Measurements from ENCODE around the gene ZNF608.

ZNF608 gene

GRCh38 chr5:124716169-124716568 lies 30.3 kb downstream of the ZNF608 start:
- DNase-seq: no peak

DNA sequence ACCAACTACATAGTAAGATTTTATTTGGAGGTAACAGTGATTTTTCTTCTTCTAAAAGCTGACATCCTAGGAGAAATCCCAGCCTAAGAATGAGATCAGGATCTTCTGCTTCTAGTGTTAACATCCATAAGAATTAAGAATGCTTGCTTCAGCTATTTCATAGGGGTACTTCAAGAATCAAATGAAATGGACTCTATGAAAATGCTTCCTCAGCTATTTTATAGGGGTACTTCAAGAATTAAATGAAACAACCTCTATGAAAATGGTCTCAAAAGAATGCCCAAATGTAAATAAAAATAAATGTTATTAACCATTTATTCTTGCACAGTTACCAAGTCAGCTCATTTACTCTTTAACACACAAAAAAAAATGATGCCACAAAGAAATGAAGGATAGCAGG lies 31.5 kb downstream of the ZNF608 start:
- no peak for DNase-seq

DNA sequence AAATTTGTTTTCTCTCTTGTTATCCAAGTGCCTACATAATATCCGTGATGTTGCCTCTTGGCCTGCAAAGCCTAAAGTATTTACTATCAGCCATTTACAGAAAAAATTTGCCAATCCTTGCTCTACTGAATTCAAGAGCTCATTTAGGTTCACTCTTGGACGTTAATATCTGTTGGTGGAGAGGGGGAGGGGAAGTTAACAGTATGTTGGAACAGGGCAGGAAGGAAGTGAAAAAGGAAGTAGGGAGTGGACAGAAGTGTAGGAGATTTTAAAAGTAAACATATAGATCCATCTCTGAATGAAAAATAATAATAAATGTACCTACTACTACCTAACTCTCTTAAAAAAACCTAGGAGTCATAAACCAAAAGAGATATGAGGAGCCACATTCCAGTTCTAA lies 32.8 kb downstream of the ZNF608 start:
- no peak for DNase-seq

DNA sequence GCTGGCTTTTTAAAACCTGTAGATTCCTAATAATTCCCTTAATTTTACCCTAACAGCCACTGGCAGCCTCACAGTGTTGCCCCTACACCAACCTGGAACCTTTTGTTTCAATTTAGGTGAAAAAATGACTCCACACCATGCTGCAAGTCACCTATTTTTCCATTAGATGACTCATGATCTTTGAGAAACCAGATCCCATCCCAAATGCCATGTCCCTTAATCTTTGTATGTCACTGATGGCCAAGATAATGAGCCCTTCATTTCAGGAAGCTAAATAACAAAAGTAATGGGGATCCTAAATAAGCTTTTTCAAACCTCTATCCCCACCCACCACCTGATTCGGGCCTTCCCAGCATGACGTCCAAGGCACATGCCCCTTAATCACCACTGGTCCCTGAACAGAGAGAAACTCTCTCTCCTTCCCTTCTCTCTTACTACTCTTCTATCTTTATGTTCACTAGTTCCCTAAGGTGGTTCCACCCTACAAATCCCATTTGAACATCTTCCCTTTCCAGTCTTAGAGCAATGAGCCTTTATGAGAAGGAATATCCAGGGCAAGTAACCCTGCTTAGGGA lies 33.6 kb downstream of the ZNF608 start:
- DNase-seq: no peak

DNA sequence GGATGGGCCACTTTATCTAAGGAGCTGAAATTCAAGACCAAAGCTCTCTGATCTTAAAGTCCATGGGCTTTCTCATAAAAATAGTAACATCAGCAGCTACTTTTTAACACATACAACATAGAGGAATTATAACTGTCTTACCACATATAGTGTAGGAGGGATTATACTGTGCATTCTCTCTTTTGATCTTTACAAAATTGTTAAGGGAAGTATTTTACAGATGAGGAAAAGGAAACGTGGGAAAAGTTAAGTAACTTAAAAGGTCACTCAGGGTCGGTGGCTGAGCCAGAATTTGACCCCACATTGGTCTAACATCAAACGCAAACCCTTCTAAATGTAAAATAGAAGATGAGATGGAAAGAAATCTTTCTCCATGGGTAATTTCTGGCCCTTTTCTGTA lies 38.4 kb downstream of the ZNF608 start:
- DNase-seq: no peak

- no peak for DNase-seq
These were observed 38.9 kb downstream of the ZNF608 start for GRCh38 chr5:124707520-124707919.

GRCh38 chr5:124706729-124707361 lies 39.6 kb downstream of the ZNF608 start:
- no peak for DNase-seq

- no peak for DNase-seq
These were observed 40.4 kb downstream of the ZNF608 start for GRCh38 chr5:124706051-124706450.

GRCh38 chr5:124705577-124705976 lies 40.9 kb downstream of the ZNF608 start:
- DNase-seq: no peak

DNA sequence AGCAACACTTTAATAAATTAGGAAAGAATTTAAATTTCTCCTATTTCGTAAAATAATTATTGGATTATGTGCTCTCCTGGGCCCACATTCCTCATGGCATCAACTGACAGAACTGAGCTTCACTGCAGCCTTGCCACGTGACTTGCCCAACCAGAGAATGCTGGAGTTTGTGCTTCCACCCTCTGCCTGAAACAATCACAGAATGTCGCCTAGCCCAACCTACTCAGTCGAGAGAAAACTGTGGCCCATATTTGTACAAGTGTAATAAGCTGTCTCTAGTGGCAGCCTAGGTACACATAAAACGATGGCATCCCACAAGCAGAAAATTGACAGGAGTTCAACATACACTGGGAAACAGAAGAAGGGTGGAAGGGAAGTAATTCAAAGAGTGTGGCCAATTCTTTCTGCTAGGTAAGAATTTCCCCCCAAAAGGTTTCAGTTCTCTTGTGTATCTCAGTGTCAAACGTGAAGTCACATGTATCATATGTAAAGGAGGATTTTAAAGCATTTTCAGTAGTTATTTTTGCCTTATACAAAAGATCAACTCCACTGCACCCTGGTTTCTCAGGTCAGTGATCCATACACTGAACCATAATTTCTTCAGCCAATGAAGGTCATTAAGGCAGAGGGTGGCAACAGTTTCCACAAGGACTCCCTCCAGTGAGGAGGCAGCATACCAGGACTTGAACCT lies 41.7 kb downstream of the ZNF608 start:
- DNase-seq: no peak

DNA sequence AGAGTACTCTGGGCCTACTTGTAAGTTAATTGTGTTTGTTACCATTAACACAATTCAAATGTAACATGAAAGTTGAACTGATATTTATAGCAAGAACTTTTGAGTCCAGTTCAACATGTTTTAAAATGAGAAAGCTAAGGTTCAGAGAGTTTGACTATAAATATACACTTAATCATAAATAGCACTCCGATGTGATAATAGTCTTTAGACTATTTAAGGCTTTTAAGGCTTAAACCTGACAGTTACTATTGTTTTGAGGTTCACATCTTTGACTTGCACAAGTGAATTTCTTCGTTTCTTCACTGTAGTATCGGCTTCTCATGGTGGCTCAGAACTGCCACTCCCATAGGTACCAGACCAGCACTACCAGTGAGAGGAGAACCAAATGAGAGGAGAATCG lies 42.4 kb downstream of the ZNF608 start:
- no peak for DNase-seq

DNA sequence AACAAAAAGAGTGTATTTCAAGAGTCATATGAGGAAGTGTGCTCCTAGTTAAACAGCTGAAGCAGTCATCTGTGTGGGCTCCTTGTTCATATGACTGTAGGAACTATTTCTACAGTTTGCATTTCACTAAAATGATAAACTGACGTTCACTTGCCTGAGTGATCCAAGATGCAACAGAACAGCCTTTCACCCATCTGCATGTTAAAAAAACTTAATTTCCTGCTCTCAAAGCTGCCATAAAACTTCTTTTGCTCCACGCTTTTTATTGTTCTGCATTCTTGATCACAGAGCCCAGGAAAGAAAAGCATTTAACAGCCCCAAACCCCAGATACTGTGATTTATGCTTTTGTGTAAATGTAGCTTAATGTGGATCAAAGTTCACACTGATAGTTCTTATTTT lies 43.9 kb downstream of the ZNF608 start:
- no peak for DNase-seq

DNA sequence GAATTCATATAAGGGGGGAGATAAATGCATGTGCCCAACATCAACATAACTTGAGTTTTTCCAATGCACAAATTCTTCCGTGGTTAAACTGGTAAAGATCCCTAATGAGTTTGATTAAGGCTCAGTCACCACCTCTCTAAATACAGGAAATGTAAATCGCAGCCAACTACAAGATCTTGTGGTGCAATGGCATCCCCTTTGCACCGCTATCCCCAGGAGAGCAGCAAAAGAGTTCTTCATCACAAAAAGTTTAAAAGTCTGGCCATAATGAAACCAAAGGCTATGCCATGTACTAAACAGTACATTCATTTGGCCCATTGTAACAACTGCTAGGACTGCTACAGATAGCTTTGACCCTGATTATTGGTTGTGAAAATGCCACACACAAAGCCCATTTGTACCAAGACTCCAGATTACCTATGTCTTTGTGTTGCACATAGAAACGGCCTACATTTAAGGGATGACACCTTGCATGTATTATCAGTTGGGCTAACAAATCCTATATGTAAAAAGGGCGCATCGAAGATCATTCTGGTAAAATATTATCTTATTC lies 44.5 kb downstream of the ZNF608 start:
- DNase-seq: no peak

- no peak for DNase-seq
These were observed 45.4 kb downstream of the ZNF608 start for GRCh38 chr5:124701016-124701415.

DNA sequence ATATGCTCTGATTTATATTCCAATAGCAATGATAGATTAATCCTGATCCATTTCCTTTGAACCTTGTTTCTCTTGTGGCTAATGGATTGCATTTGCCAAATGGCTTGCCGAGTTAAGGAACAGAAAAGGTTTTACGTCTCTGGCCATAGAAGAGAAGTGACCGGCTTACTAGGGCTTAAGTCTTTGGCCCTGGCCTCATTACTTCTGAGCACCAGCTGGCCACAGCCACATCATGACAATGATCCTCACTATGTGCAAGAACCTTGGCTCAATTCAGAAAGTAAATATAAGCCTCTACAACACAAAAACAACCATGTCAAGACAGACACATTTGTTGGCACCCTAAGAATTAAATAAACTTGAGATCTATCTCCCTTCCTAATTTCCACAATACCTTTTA lies 46.1 kb downstream of the ZNF608 start:
- no peak for DNase-seq

DNA sequence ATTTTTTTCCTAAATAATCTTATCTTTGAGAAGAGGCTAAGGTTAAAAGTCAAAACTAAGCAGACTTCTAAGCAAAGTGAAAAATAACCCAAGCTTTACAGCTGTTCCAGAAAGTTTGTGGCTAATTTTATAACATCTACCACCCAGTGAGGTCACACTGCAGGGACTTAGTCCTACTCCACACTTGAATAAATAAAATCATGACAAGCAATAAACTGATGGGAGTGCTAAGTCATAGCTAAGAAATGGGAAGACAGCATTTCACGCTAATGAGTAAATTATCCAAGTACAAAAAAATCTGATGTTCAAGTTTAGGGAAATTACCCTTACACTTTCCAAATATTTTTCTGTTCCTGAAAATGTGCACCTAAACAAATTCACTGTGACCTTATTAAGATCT lies 47.7 kb downstream of the ZNF608 start:
- DNase-seq: no peak

DNA sequence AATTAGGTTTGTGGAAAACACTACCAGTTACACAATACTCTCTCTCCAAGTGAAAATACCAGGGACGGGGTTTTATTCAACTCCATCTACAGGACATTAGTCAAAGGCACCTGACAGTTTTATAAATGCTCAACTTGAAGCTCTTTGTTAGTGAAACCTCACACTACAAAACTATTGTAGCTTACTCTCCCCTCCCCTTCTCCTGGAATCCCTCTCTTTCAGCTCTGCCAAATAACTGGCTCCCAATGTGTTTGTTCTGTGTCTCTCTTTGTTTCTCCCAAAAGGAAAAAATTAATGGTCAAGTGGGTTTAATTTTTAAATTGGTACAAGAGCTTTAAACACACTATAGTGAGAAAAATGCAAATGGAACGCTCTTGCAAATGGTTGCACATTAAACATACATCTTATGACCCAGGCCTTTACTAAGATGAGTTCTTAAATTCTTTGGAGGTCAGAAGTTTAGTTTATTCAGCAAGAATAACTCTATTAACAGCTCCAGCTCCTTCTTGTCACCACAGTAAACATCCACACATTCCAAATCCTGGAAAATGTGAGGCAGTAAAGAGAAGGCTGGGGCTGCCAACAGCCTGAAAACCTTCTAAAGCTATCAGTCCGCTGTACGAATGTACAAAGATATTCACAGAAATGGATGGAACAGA lies 48.4 kb downstream of the ZNF608 start:
- no peak for DNase-seq

DNA sequence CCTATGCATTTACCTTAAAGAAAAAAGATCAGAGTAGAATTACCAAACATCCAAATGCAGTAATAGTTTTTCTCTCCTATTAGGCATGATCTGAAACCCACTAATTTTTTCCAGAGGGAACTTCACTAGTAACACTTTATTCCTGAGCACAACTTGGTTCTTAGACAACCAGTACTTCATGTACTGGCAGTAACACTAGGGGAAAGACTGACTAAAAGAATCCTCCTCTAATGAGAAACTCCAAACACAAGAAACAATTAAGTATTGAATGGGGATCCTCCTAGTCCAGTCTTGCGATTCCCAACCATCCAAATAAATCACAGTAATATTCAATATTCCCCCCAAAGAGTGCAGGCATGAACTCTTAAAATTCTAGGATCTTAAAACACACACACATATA lies 48.9 kb downstream of the ZNF608 start:
- no peak for DNase-seq

- DNase-seq: no peak
These were observed 49.5 kb downstream of the ZNF608 start for GRCh38 chr5:124696898-124697297.
